ENCODE data around the gene MED27. TPM values are rescaled to one million over a fixed set of nuclear protein-coding genes. Genes with fewer than 3 reads are reported as not detected.

MED27 gene
- total RNA-seq, 2 donors from 2014 or later, result 17.8 to 24.5 TPM

DNA sequence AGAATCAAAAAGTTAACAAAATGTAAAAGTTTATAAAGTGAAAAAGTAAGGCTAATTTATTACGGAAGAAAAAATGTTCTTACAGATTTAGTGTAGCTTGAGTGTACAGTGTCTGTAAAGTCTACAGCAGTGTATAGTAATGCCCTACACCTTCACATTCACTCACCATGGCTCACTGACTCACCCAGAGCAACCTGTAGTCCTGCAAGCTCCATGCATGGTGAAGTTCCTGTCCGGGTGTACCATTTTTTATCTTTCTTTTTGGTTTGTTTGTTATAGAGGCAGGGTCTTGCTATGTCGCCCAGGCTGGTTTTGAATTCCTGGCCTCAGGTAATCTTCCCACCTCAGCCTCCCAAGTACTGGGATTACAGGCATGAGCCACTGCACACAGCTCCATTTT, 93.6 kb downstream of the MED27 start:
- intact Hi-C loops (cut with DNase I), result no loop called here

GRCh38 chr9:131984564-131984963, 95.1 kb downstream of the MED27 start:
- intact Hi-C loops (cut with DNase I), result no loop called here
- no peak for DNase-seq (ENCODE audit: low spot score)

More for the DNA sequence above, 93.6 kb downstream of the MED27 start:
- DNase-seq (ENCODE audit: low spot score), result no peak

GRCh38 chr9:131982671-131983239, 96.9 kb downstream of the MED27 start:
- DNase-seq (ENCODE audit: low spot score), result no peak
- intact Hi-C loops (cut with DNase I), result no loop called here

DNA sequence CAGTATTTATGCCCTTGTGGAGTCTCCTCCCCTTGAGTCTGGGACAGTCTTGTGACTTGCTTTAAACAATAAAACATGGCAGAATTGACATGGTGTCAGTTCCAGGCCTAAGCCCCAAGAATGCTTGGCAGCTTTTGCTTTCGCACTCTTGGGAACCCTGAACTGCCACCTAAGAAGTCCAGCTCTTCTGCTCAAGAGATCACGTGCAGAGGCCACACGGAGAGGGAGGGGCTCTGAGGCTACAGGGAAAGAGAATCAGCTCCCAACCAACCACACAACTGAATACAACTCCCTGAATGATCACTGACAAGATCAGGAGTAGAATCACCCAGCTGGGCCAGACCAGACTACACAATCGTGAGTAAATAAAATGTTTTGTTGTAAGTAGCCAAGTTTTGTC, 97.6 kb downstream of the MED27 start:
- intact Hi-C loops (cut with DNase I), result no loop called here
- DNase-seq (ENCODE audit: low spot score), result no peak

- intact Hi-C loops (cut with DNase I), result no loop called here
- DNase-seq (ENCODE audit: low spot score), result no peak
These were observed 98.4 kb downstream of the MED27 start for GRCh38 chr9:131981116-131981776.

DNA sequence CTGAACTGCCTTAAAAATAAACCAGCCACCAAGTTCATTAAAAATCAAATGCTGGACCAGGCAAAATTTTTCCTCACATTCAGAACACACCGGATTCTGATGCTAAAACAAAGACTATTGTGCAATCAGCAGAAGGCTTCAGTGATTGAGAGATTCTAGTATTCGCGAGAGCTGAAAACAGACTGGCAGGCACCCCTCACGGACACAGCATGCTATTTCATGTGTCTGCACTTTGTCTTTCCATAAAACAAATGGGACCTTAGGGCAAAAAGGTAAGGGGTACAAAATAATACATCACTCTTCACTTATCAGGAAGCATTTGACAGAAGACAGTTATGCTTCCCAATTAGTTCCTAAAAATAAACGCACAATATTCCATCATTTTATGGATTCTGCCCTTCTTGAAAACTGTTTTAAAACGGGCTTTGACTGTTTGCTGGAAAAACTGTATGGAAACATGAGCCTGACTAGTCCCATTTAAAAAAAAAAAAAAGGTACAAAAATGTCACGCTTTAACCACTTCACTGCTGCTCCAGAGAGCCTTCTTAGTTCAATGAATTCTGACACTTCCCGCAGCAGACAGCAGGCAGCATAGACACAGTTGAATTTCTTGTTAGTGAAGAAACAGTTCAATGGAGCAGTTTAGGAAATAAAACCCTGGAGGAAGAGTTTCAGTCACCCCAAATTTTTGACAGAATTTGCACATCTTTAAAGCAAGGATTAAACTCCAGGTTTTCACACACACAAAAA, 99.2 kb downstream of the MED27 start:
- intact Hi-C loops (cut with DNase I), result no loop called here
- no peak for DNase-seq (ENCODE audit: low spot score)

GRCh38 chr9:131977109-131977838, 102.4 kb downstream of the MED27 start:
- intact Hi-C loops (cut with DNase I), result loop anchor here in 1 of 2 donors (10.0 kb wide), 1 partner anchor 68 kb away; no protein-coding TSS in a partner anchor
- no peak for DNase-seq (ENCODE audit: low spot score)

DNA sequence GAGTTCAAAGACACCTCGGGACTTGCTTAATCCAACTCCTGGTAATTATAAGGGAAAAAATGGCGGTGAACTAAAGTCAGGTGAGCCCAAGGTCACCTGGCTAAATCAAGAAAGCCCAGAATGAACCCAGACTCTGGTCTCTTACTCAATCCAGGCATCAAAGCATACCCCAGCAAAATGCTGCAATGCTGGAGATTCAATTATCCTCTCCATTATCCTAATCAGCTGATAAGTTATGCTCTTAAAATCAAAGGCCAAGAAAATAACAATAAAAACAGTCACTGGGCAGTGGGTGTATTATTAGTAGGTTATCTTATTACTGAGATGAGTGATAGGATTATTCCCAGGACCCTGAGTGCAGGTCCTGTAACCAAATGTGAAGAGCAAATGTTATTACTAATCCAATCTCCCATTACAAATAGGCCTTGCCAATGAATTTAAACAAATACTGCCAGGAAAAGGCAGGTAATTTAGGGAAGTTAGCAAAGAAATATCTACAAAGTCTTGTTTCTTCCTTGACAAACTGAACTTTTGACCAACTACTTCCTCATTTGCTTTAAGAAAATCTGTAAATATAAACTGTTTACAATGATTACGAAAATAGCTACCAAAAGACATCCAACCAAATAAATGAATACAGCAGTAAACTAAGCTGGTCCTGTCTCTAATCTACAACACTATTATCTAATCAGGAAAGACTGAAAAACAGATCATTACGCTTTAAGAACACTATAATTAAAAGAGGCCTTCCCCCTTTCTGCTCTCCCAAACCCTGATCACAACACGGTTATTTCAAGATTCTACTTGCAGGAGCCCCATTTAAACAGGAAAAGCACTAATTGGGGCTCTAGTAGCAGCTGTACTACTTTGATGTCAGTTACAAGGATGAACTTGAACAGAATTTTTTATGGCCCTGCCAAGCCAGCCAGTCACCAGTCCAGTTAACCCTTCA, 103.2 kb downstream of the MED27 start:
- no peak for DNase-seq (ENCODE audit: low spot score)
- intact Hi-C loops (cut with DNase I), result loop anchor here in 1 of 2 donors (10.0 kb wide), 1 partner anchor 68 kb away; no protein-coding TSS in a partner anchor

DNA sequence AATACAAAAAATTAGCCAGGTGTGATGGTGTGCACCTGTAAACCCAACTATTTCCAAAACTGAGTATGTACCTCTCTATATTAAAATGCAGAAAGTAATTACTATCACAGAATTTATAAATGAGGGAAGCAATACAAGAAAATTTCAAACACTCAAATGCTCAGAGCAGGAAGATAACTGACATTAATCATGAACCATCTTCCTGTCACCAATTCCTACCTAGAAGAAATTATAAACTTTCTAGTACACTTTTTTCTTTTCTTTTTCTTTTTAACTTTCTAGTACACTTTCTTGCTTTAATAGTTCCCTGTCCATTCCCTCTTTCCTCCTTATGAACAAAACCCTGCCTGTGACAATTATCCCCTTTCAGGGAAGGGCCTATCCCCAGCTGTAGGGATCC, 106.8 kb downstream of the MED27 start:
- intact Hi-C loops (cut with DNase I), result loop anchor here in 1 of 2 donors (10.0 kb wide), 1 partner anchor 72 kb away; no protein-coding TSS in a partner anchor
- DNase-seq (ENCODE audit: low spot score), result no peak

DNA sequence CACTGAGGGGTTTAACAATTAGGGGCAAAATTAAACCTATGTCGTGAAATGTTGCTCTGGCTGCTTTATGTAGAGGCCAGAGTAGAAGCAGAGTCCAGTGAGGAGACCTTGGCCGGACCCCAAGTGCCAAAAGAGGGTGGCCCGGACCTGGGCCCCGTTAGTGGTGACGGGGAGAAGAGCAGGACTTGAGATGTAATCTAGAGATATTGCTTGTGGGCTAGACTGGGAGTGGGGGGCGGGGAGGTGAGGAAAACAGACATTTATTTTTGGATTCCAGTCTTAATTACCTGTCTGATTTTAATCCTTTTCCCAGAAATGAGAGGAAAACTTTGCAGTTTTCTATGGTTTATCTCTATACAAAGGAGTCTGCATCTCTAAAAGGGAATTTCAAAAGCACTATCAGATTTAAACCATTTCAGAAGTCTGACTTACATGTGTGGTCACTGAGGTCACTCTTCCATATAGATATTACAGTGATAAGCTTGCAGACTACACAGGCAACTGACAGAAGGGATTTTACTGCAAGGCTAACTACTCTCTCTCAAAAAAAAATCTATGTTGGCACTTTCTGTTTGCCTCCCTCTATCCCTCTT, 108.1 kb downstream of the MED27 start:
- intact Hi-C loops (cut with DNase I), result loop anchor here in 1 of 2 donors (10.0 kb wide), 1 partner anchor 73 kb away; no protein-coding TSS in a partner anchor
- DNase-seq (ENCODE audit: low spot score), result no peak

DNA sequence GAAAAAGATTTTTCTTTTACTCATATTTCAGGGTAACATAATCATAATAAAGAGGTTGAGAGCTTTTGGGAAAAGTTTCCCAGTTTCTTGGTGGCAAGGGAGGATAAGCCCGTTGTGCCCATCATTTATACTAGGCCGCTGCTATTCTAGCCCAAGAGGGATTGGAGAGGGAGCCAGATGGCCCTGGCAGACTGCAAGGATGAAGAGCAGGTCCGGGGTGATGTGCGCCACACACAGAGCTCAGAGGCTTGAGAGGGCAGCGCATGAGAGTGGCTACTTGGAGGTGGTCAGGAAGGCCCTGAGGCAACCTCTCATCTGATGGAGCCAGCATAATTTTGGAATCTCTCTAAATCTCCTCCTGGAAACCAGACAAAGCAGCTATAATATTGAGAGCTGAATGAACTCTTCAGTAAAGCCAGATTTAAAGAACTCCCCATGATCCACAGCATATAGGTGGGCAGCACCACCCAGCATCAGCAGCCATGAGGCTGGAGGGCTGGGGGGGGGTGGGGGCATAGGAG, 110.1 kb downstream of the MED27 start:
- DNase-seq (ENCODE audit: low spot score), result no peak
- intact Hi-C loops (cut with DNase I), result no loop called here

GRCh38 chr9:131968632-131969031, 111.0 kb downstream of the MED27 start:
- no peak for DNase-seq (ENCODE audit: low spot score)

DNA sequence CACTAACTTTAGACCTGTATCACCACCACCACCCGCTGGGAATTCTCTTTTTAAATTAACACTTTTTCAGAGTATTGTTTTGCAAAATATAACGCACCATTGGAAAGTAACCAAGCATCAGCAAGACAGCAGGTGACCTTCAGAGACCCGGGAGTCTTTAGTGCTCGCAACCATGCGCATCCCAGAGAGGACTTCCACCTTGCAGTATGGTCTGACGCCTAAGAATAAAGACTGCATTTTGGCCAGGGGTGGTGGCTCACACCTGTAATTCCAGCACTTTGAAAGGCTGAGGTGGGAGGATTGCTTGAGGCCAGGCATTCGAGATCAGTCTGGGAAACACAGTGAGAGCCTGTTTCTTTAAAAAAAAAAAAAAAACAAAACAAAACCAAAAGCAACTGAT, 113.8 kb downstream of the MED27 start:
- intact Hi-C loops (cut with DNase I), result no loop called here

More at GRCh38 chr9:131968632-131969031, 111.0 kb downstream of the MED27 start:
- intact Hi-C loops (cut with DNase I), result no loop called here

DNA sequence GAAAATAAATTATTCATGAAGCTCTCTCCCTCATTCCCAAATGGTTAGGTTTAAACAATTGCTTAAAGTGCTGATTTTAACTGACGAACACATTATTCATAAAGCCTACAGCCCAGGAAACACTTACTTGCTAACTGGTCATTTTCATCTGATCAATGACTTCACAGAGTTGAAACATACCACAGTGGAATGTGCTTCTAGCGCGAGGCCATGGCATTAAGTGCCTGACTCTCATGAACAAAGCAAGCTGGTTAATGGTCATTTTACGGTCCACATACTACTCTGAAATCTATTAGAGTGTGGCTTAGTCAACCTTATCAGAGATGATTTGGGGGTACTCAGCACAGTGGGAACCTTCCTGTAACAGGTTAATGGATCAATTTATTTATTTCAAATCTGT, 114.6 kb downstream of the MED27 start:
- intact Hi-C loops (cut with DNase I), result no loop called here
- DNase-seq (ENCODE audit: low spot score), result no peak

More for the DNA sequence above, 113.8 kb downstream of the MED27 start:
- DNase-seq (ENCODE audit: low spot score), result no peak

- intact Hi-C loops (cut with DNase I), result no loop called here
- no peak for DNase-seq (ENCODE audit: low spot score)
These were observed 116.3 kb downstream of the MED27 start for GRCh38 chr9:131963072-131964030.

DNA sequence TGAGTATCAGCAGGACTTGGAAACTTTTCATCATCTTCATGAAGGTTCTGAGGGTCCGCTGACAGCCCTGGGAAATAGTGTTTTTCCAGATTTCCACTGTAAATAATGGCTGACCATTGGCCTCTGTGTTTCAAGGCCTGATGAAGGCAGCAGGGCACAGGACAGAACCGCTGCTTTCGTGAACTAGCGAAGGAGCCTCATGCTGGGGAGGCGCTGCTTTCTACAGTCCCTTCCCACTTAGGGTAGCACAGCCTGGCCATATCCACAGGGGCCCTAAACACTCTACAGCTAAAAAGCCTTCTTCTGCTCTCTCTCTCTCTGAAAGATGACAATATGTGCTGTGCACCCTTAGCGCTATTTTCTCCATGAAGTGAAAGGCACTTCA, 118.2 kb downstream of the MED27 start:
- DNase-seq (ENCODE audit: low spot score), result no peak
- intact Hi-C loops (cut with DNase I), result no loop called here
